Liver (tissue), 3 donors: ENCODE results near the gene OMP.

Experiments
- CTCF ChIP-seq: fragments of 150-350 bp; IDR thresholded peaks from 2 replicates; pipeline ENCODE4 v1.5.1; 2017; ENCODE audit warnings: improper control_type of control experiment, low read depth, low read length; ENCODE audit not compliant: missing input control
- EGR1 ChIP-seq, 2 donors: IDR thresholded peaks; 2 replicates each; pipeline ENCODE4 v1.6.1; 2016 to 2018; ENCODE audit warnings: antibody characterized with exemption in 2 of 2, low read depth in 2 of 2
- GABPA ChIP-seq, 2 donors: IDR thresholded peaks in 1 of 2; conservative IDR thresholded peaks in 1 of 2; 2 replicates each; pipeline ENCODE4 v1.6.1; 2016; ENCODE audit warnings: antibody characterized with exemption in 2 of 2, mild to moderate bottlenecking in 1 of 2, moderate library complexity in 1 of 2
- JUND ChIP-seq, 2 donors: IDR thresholded peaks; 2 replicates each; pipeline ENCODE4 v1.6.1; 2016; ENCODE audit warnings: antibody characterized with exemption in 2 of 2
- RAD21 ChIP-seq, 2 donors: IDR thresholded peaks; 2 replicates each; pipeline ENCODE4 v1.6.1; 2016; ENCODE audit warnings: antibody characterized with exemption in 2 of 2, mild to moderate bottlenecking in 2 of 2
- REST ChIP-seq: IDR thresholded peaks from 2 replicates; pipeline ENCODE4 v1.6.1; 2016; ENCODE audit warnings: antibody characterized with exemption, mild to moderate bottlenecking
- RXRA ChIP-seq, 2 donors: IDR thresholded peaks; 2 replicates each; pipeline ENCODE4 v1.6.1; 2017 to 2018; ENCODE audit warnings: antibody characterized with exemption in 2 of 2, mild to moderate bottlenecking in 1 of 2
- SP1 ChIP-seq: IDR thresholded peaks from 2 replicates; pipeline ENCODE4 v1.6.1; 2018; ENCODE audit warnings: antibody characterized with exemption, mild to moderate bottlenecking
- TAF1 ChIP-seq: conservative IDR thresholded peaks from 2 replicates; pipeline ENCODE4 v1.6.1; 2016; ENCODE audit warnings: antibody characterized with exemption, mild to moderate bottlenecking
- YY1 ChIP-seq: IDR thresholded peaks from 2 replicates; pipeline ENCODE4 v1.6.1; 2016; ENCODE audit warnings: antibody characterized with exemption, mild to moderate bottlenecking
- TF ChIP-seq, protein P1 (sequence below): IDR thresholded peaks from 2 replicates; pipeline ENCODE4 v1.6.1; 2016; ENCODE audit warnings: antibody characterized with exemption
- TF ChIP-seq, protein P2 (sequence below): IDR thresholded peaks from 2 replicates; pipeline ENCODE4 v1.6.1; 2016; ENCODE audit warnings: antibody characterized with exemption
- donor health status: healthy.
- donor health status: healthy.

GRCh38 chr11:77064648-77065217, 37.9 kb upstream of the OMP start:
- no peak for TF ChIP-seq CTCF
- no peak for TF ChIP-seq REST
- no peak for TF ChIP-seq JUND (IDR thresholded peaks at IDR 0.05)
- no peak for TF ChIP-seq TAF1
- TF ChIP-seq, protein P1, sequence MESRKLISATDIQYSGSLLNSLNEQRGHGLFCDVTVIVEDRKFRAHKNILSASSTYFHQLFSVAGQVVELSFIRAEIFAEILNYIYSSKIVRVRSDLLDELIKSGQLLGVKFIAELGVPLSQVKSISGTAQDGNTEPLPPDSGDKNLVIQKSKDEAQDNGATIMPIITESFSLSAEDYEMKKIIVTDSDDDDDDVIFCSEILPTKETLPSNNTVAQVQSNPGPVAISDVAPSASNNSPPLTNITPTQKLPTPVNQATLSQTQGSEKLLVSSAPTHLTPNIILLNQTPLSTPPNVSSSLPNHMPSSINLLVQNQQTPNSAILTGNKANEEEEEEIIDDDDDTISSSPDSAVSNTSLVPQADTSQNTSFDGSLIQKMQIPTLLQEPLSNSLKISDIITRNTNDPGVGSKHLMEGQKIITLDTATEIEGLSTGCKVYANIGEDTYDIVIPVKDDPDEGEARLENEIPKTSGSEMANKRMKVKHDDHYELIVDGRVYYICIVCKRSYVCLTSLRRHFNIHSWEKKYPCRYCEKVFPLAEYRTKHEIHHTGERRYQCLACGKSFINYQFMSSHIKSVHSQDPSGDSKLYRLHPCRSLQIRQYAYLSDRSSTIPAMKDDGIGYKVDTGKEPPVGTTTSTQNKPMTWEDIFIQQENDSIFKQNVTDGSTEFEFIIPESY: no peak
- TF ChIP-seq GABPA (IDR thresholded peaks at IDR 0.05 in 1 of 2, conservative IDR thresholded peaks at IDR 0.05 in 1 of 2): no peak
- TF ChIP-seq YY1: no peak
- no peak for TF ChIP-seq SP1
- TF ChIP-seq, protein P2, sequence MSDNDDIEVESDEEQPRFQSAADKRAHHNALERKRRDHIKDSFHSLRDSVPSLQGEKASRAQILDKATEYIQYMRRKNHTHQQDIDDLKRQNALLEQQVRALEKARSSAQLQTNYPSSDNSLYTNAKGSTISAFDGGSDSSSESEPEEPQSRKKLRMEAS: no peak
- no peak for TF ChIP-seq EGR1 (IDR thresholded peaks at IDR 0.05; ENCODE audit: low read depth in 2 of 2)
- TF ChIP-seq RAD21 (IDR thresholded peaks at IDR 0.05): no peak
- TF ChIP-seq RXRA (IDR thresholded peaks at IDR 0.05): peak; percentile 55 to 76
